IMR-90 (cell line): Measurements from ENCODE around the gene CYP24A1. TPM values are rescaled to one million over a fixed set of nuclear protein-coding genes. Genes with fewer than 3 reads are reported as not detected.

Experiments used
- ATAC-seq: fragments of 200-7000 bp; cut with Tn5 transposase; 2 replicates; pipeline ENCODE4 v1.9.1; 2020; ENCODE audit warnings: low read depth, mild to moderate bottlenecking, moderate library complexity
- BruUV-seq: library from RNA; stranded (reverse); fragments of 400-500 nt; replicated peaks from 2 replicates; lab custom pipeline; 2021; lab: Mats Ljungman, UMichigan
- CTCF ChIA-PET: fragments of 300-600 bp; formaldehyde crosslinking; extraction: SDS; loops from one replicate; lab custom pipeline; 2021; ENCODE audit warnings: antibody characterized with exemption; lab: Yijun Ruan, JAX
- POLR2A ChIA-PET: fragments of 300-600 bp; sonication (Branson Sonifier 250); formaldehyde crosslinking; loops from one replicate; lab custom pipeline; 2022; ENCODE audit warnings: antibody characterized with exemption; ENCODE audit not compliant: unreplicated experiment; lab: Charles Lee
- DNase-seq: peaks from one replicate; pipeline ENCODE4 v3.0.0; 2013
- H2AFZ ChIP-seq: replicated peaks from 2 replicates; pipeline ENCODE3; 2013; ENCODE audit warnings: low read length, mild to moderate bottlenecking; ENCODE audit not compliant: poor library complexity
- H2AK5ac ChIP-seq: 2 replicates; pipeline ENCODE4 v1.6.1; 2013; ENCODE audit warnings: low read depth, low read length, inconsistent platforms
- H2AK9ac ChIP-seq: replicated peaks from 2 replicates; pipeline ENCODE3; 2013; ENCODE audit warnings: mild to moderate bottlenecking, low read depth, low read length, moderate library complexity; ENCODE audit not compliant: poor library complexity
- H2BK120ac ChIP-seq: 2 replicates; pipeline ENCODE4 v1.6.1; 2013; ENCODE audit warnings: low read depth, low read length, inconsistent platforms
- H2BK15ac ChIP-seq: 3 replicates; pipeline ENCODE4 v1.6.1; 2013; ENCODE audit warnings: low read depth, low read length, inconsistent platforms
- H2BK20ac ChIP-seq: 2 replicates; pipeline ENCODE4 v1.6.1; 2013; ENCODE audit warnings: low read depth, mild to moderate bottlenecking, inconsistent platforms, low read length, moderate library complexity
- H2BK5ac ChIP-seq: 2 replicates; pipeline ENCODE4 v1.6.1; 2013; ENCODE audit warnings: mild to moderate bottlenecking, low read depth, low read length, inconsistent platforms; ENCODE audit not compliant: poor library complexity, severe bottlenecking
- H3K14ac ChIP-seq: replicated peaks from 2 replicates; pipeline ENCODE4 v1.6.1; 2013; ENCODE audit warnings: low read depth, low read length, inconsistent platforms
- H3K18ac ChIP-seq: 2 replicates; pipeline ENCODE4 v1.6.1; 2013; ENCODE audit warnings: low read depth, low read length, control low read depth
- H3K23ac ChIP-seq: 2 replicates; pipeline ENCODE4 v1.6.1; 2013; ENCODE audit warnings: low read depth, low read length, inconsistent platforms
- H3K27ac ChIP-seq: 2 replicates; pipeline ENCODE4 v1.5.1; 2013; ENCODE audit warnings: mild to moderate bottlenecking, control low read depth, low read length; ENCODE audit not compliant: insufficient read depth
- H3K27me3 ChIP-seq: 2 replicates; pipeline ENCODE4 v1.6.1; 2013; ENCODE audit warnings: low read length; ENCODE audit not compliant: control insufficient read depth, insufficient read depth
- H3K36me3 ChIP-seq: 2 replicates; pipeline ENCODE4 v1.6.1; 2013; ENCODE audit warnings: low read length, mixed read lengths; ENCODE audit not compliant: control insufficient read depth, insufficient read depth
- H3K4ac ChIP-seq: 2 replicates; pipeline ENCODE4 v1.6.1; 2013; ENCODE audit warnings: low read depth, low read length, inconsistent platforms
- H3K4me1 ChIP-seq: 2 replicates; pipeline ENCODE4 v1.6.1; 2013; ENCODE audit warnings: low read length, mixed read lengths; ENCODE audit not compliant: control insufficient read depth, insufficient read depth
- H3K4me2 ChIP-seq: 2 replicates; pipeline ENCODE4 v1.6.1; 2013; ENCODE audit warnings: low read depth, mild to moderate bottlenecking, control low read depth, low read length, moderate library complexity
- H3K4me3 ChIP-seq: 2 replicates; pipeline ENCODE4 v1.5.1; 2013; ENCODE audit warnings: low read depth, mild to moderate bottlenecking, control low read depth, low read length, moderate library complexity; ENCODE audit not compliant: insufficient read depth
- H3K56ac ChIP-seq: 2 replicates; pipeline ENCODE4 v1.6.1; 2013; ENCODE audit warnings: low read length, inconsistent platforms; ENCODE audit not compliant: insufficient read depth; ENCODE audit errors: extremely low read depth
- H3K79me1 ChIP-seq, 2 experiments: 2 replicates each; pipeline ENCODE4 v1.6.1; 2013; ENCODE audit warnings: low read length in 2 of 2, inconsistent platforms in 1 of 2, low read depth in 1 of 2
- H3K9ac ChIP-seq: 2 replicates; pipeline ENCODE4 v1.6.1; 2013; ENCODE audit warnings: low read depth, low read length, control low read depth
- H3K9me1 ChIP-seq: 2 replicates; pipeline ENCODE4 v1.6.1; 2013; ENCODE audit warnings: low read length, inconsistent platforms; ENCODE audit not compliant: insufficient read depth
- H3K9me3 ChIP-seq: 2 replicates; pipeline ENCODE4 v1.6.1; 2013; ENCODE audit warnings: low read length; ENCODE audit not compliant: control insufficient read depth, insufficient read depth
- H4K20me1 ChIP-seq: 2 replicates; pipeline ENCODE4 v1.6.1; 2013; ENCODE audit warnings: low read length, inconsistent platforms; ENCODE audit not compliant: insufficient read depth
- H4K5ac ChIP-seq: 2 replicates; pipeline ENCODE4 v1.6.1; 2013; ENCODE audit warnings: mild to moderate bottlenecking, low read depth, low read length, control low read depth
- H4K8ac ChIP-seq, 2 experiments: 2 replicates each; pipeline ENCODE4 v1.6.1; 2013; ENCODE audit warnings: low read depth in 2 of 2, low read length in 2 of 2, control low read depth in 1 of 2, inconsistent platforms in 1 of 2
- H4K91ac ChIP-seq: 2 replicates; pipeline ENCODE4 v1.6.1; 2013; ENCODE audit warnings: low read depth, low read length, inconsistent platforms; ENCODE audit not compliant: insufficient read depth
- BHLHE40 ChIP-seq: fragments of 150-350 bp; IDR thresholded peaks from 2 replicates; pipeline ENCODE4 v1.6.1; 2016; ENCODE audit warnings: mild to moderate bottlenecking, low read depth, low read length
- CEBPB ChIP-seq: IDR thresholded peaks from 2 replicates; pipeline ENCODE4 v1.6.1; 2012; ENCODE audit warnings: low read depth, low read length, improper control_type of control experiment
- CHD1 ChIP-seq: IDR thresholded peaks from 2 replicates; pipeline ENCODE4 v1.6.1; 2012; ENCODE audit warnings: low read depth, low read length, improper control_type of control experiment
- MAFK ChIP-seq: IDR thresholded peaks from 2 replicates; pipeline ENCODE4 v1.6.1; 2012; ENCODE audit warnings: low read depth, low read length, improper control_type of control experiment
- MXI1 ChIP-seq: IDR thresholded peaks from 2 replicates; pipeline ENCODE4 v1.6.1; 2012; ENCODE audit warnings: low read depth, mild to moderate bottlenecking, low read length, moderate library complexity, borderline replicate concordance
- NFE2L2 ChIP-seq: fragments of 150-350 bp; IDR thresholded peaks from 2 replicates; pipeline ENCODE4 v1.6.1; 2016; ENCODE audit warnings: low read depth, mild to moderate bottlenecking, low read length
- POLR2A ChIP-seq: IDR thresholded peaks from 2 replicates; pipeline ENCODE4 v1.6.1; 2012; ENCODE audit warnings: mild to moderate bottlenecking, low read depth, low read length
- RAD21 ChIP-seq: IDR thresholded peaks from 2 replicates; pipeline ENCODE4 v1.6.1; 2012; ENCODE audit warnings: low read length, improper control_type of control experiment
- SMC3 ChIP-seq: fragments of 150-350 bp; IDR thresholded peaks from 2 replicates; pipeline ENCODE4 v1.6.1; 2016; ENCODE audit warnings: low read depth, mild to moderate bottlenecking, antibody characterized with exemption, low read length, moderate library complexity
- WGBS, 2 experiments: methylation state at CpG; one replicate each; pipeline versions ENCODE4 v1.1.5 to v1.1.7; 2013; ENCODE audit warnings: missing lambda C conversion rate in 2 of 2; ENCODE audit not compliant: insufficient read length in 1 of 2; ENCODE audit errors: extremely low coverage in 2 of 2; 5-methylcytosine and 5-hydroxymethylcytosine counted together
- dilution Hi-C: fragments of 300-500 bp; cut with HindIII; formaldehyde crosslinking; loops from one replicate; pipeline ENCODE4 v1.14.3; 2018; ENCODE audit warnings: low sequenced_read_pairs; ENCODE audit not compliant: unreplicated experiment
- in situ Hi-C: fragments of 300-500 bp; cut with MboI; formaldehyde crosslinking; loops from 3 replicates; pipeline ENCODE4 v1.14.3; 2019; ENCODE audit warnings: low sequenced_read_pairs, inconsistent platforms, mixed read lengths
- intact Hi-C: fragments of 100-400 bp; cut with micrococcal nuclease; formaldehyde crosslinking; loops from 2 replicates; pipeline ENCODE4 v1.10.0; 2022
- polyA plus RNA-seq, 3 experiments: library from polyadenylated mRNA; depleted of rRNA; stranded (reverse); fragments of >200 nt; gene quantifications; 2 replicates each; pipeline ENCODE4 v1.2.3, GENCODE V29; 2012; ENCODE audit warnings: low replicate concordance in 1 of 3
- total RNA-seq: library from RNA; depleted of rRNA; stranded (reverse); fragments of >200 nt; gene quantifications from 2 replicates; pipeline ENCODE4 v1.2.3, GENCODE V29; 2012
- TF ChIP-seq, protein P1 (sequence below): fragments of 150-350 bp; IDR thresholded peaks from 2 replicates; pipeline ENCODE4 v1.6.1; 2016; ENCODE audit warnings: low read depth, mild to moderate bottlenecking, low read length, moderate library complexity, borderline replicate concordance
- TF ChIP-seq, protein P2 (sequence below): conservative IDR thresholded peaks from 2 replicates; pipeline ENCODE4 v1.5.1; 2012; ENCODE audit warnings: mild to moderate bottlenecking, low read depth, low read length, improper control_type of control experiment

The CYP24A1 gene
- total and polyA plus RNA-seq, 2 of the 4 experiments (the other 2 are of a cell fraction): not detected

DNA sequence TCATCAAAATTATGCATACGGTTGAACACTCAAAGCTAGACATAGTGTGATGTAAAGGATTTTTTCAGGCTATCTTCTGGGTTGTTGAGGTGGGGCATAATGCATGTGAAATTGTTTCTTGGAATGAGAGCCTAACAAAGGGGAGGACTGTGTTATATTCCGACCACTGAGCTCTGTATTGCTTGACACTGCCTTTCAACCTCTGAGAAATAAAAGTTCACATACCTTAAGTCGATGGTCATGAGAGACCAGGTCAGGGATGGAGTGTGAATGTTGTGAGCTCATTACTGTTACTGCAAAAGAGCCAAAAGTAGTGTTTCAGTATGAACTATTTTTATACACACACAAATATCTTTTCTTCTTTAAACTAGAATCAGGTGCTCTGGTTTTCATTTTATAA, 39.1 kb upstream of the CYP24A1 start:
- no peak overlapping the region for H3K4me3 ChIP-seq

More for the DNA sequence above, 39.1 kb upstream of the CYP24A1 start:
- in situ Hi-C loops: no loop called here
- WGBS, 2 experiments: no CpG with 5 or more reads among the region's 3 CpGs
- Histone ChIP-seq H2BK20ac (no peak overlapping the region), H3K4ac (no peak overlapping the region), H2BK5ac (no peak overlapping the region), H3K4me2 (no peak overlapping the region), H4K20me1 (peaks cover 36% of the 10 kb centered on the region; the same call in 1 of the 2 replicates), H4K8ac (no peak overlapping the region), H3K79me1 (peaks cover 34 to 58% of the 10 kb centered on the region in 2 experiments), H2BK120ac (no peak overlapping the region), H2BK15ac (no peak overlapping the region), H3K23ac (no peak overlapping the region), H3K14ac (no peak overlapping the region), H3K56ac (no peak overlapping the region), H3K9ac (no peak overlapping the region), H2AFZ (no peak overlapping the region), H3K9me3 (no peaks in the 10 kb centered on the region), H3K9me1 (peaks cover 6% of the 10 kb centered on the region; the same call in 1 of the 2 replicates), H2AK9ac (no peak overlapping the region), H3K27ac (no peak overlapping the region), H3K27me3 (no peaks in the 10 kb centered on the region), H3K36me3 (peaks cover 12% of the 10 kb centered on the region), H2AK5ac (no peak overlapping the region), H4K91ac (no peak overlapping the region), H4K5ac (no peak overlapping the region), H3K18ac (no peak overlapping the region), H3K4me1 (peaks cover 5% of the 10 kb centered on the region)
- DNase-seq (no peak), ATAC-seq (no peak)
- no TSS peak for BruUV-seq
- TF ChIP-seq CHD1 (no peak), RAD21 (no peak), MXI1 (no peak), CEBPB (no peak), MAFK (no peak), POLR2A (no peak), SMC3 (no peak), BHLHE40 (no peak), NFE2L2 (no peak)
- TF ChIP-seq, protein P1, sequence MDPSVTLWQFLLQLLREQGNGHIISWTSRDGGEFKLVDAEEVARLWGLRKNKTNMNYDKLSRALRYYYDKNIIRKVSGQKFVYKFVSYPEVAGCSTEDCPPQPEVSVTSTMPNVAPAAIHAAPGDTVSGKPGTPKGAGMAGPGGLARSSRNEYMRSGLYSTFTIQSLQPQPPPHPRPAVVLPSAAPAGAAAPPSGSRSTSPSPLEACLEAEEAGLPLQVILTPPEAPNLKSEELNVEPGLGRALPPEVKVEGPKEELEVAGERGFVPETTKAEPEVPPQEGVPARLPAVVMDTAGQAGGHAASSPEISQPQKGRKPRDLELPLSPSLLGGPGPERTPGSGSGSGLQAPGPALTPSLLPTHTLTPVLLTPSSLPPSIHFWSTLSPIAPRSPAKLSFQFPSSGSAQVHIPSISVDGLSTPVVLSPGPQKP: no peak
- TF ChIP-seq, protein P2, sequence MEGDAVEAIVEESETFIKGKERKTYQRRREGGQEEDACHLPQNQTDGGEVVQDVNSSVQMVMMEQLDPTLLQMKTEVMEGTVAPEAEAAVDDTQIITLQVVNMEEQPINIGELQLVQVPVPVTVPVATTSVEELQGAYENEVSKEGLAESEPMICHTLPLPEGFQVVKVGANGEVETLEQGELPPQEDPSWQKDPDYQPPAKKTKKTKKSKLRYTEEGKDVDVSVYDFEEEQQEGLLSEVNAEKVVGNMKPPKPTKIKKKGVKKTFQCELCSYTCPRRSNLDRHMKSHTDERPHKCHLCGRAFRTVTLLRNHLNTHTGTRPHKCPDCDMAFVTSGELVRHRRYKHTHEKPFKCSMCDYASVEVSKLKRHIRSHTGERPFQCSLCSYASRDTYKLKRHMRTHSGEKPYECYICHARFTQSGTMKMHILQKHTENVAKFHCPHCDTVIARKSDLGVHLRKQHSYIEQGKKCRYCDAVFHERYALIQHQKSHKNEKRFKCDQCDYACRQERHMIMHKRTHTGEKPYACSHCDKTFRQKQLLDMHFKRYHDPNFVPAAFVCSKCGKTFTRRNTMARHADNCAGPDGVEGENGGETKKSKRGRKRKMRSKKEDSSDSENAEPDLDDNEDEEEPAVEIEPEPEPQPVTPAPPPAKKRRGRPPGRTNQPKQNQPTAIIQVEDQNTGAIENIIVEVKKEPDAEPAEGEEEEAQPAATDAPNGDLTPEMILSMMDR: no peak
- dilution Hi-C loops: no loop called here
- ChIA-PET CTCF (interaction anchor here (0.6 kb wide), 1 partner anchor 432 kb away, joined by 3 read pairs; no protein-coding TSS in a partner anchor), POLR2A (no interaction called here)
- intact Hi-C loops: no loop called here
